H1 (cell line): ENCODE data around the gene SIGLEC14. TPM values are rescaled to one million over a fixed set of nuclear protein-coding genes. Genes with fewer than 3 reads are reported as not detected.
A peak's percentile ranks its signal among the peaks of the same experiment; 100 is the strongest.

Experiments used
- CTCF ChIA-PET: fragments of 300-600 bp; sonication (Branson Sonifier 250); formaldehyde crosslinking; loops from one replicate; lab custom pipeline; 2021; ENCODE audit not compliant: partially characterized antibody; lab: Charles Lee
- POLR2A ChIA-PET: fragments of 300-600 bp; sonication (Branson Sonifier 250); formaldehyde crosslinking; loops from one replicate; lab custom pipeline; 2021; ENCODE audit warnings: inconsistent platforms; ENCODE audit not compliant: partially characterized antibody; lab: Charles Lee
- DNase-seq, 2 experiments: peaks; one replicate each; pipeline versions ENCODE4 v3.0.0 to v3.0.0-alpha.2; 2010 to 2022; ENCODE audit warnings: low spot score in 2 of 2, low read depth in 1 of 2, mixed read lengths in 1 of 2
- FAIRE-seq: peaks from 2 replicates; lab custom pipeline; 2011; peaks lifted over from hg19 to GRCh38; lab: Jason Lieb, UNC
- H2AFZ ChIP-seq: 2 replicates; pipeline ENCODE4 v1.8.1; 2012; ENCODE audit warnings: low read length, inconsistent platforms
- H2AK5ac ChIP-seq: 2 replicates; pipeline ENCODE4 v1.6.1; 2013; ENCODE audit warnings: low read depth, low read length
- H2BK120ac ChIP-seq: replicated peaks from 2 replicates; pipeline ENCODE3; 2013; ENCODE audit warnings: low read depth, low read length, inconsistent platforms
- H2BK12ac ChIP-seq: 2 replicates; pipeline ENCODE4 v1.6.1; 2013; ENCODE audit warnings: low read depth, low read length
- H2BK15ac ChIP-seq: 2 replicates; pipeline ENCODE4 v1.6.1; 2013; ENCODE audit warnings: low read length
- H2BK20ac ChIP-seq: 2 replicates; pipeline ENCODE4 v1.6.1; 2013; ENCODE audit warnings: low read length
- H2BK5ac ChIP-seq: 2 replicates; pipeline ENCODE4 v1.6.1; 2013; ENCODE audit warnings: low read depth, low read length
- H3K14ac ChIP-seq: 2 replicates; pipeline ENCODE4 v1.6.1; 2013; ENCODE audit warnings: inconsistent platforms; ENCODE audit not compliant: insufficient read length
- H3K18ac ChIP-seq: 2 replicates; pipeline ENCODE4 v1.6.1; 2013; ENCODE audit warnings: low read length; ENCODE audit errors: extremely low read depth
- H3K23ac ChIP-seq: 2 replicates; pipeline ENCODE4 v1.6.1; 2013; ENCODE audit warnings: inconsistent platforms; ENCODE audit not compliant: insufficient read length
- H3K23me2 ChIP-seq: 2 replicates; pipeline ENCODE4 v1.6.1; 2013; ENCODE audit warnings: low read depth, low read length
- H3K27ac ChIP-seq: 2 replicates; pipeline ENCODE4 v1.6.1; 2011; ENCODE audit warnings: low read depth, low read length, inconsistent platforms
- H3K27me3 ChIP-seq, 4 experiments: replicated peaks in 1 of 4; 1 replicate in 1 of 4; 2 replicates in 3 of 4; pipeline versions ENCODE4 v1.6.1 to v1.8.1; 2011 to 2013; ENCODE audit warnings: low read length in 3 of 4, mild to moderate bottlenecking in 3 of 4, inconsistent platforms in 2 of 4, mixed read lengths in 2 of 4, moderate library complexity in 1 of 4; ENCODE audit not compliant: control insufficient read depth in 3 of 4, insufficient read depth in 3 of 4; ENCODE audit errors: extremely low read depth in 1 of 4
- H3K36me3 ChIP-seq, 4 experiments: 2 replicates each; pipeline versions ENCODE4 v1.6.1 to v1.8.1; 2011 to 2013; ENCODE audit warnings: mild to moderate bottlenecking in 4 of 4, low read length in 3 of 4, moderate library complexity in 2 of 4, control low read depth in 1 of 4, inconsistent platforms in 1 of 4; ENCODE audit not compliant: insufficient read depth in 4 of 4, control insufficient read depth in 2 of 4
- H3K4ac ChIP-seq: replicated peaks from 2 replicates; pipeline ENCODE3; 2013; ENCODE audit warnings: low read length, low read depth, mixed read lengths, inconsistent platforms; ENCODE audit not compliant: insufficient read length
- H3K4me1 ChIP-seq, 4 experiments: replicated peaks in 1 of 4; 1 replicate in 1 of 4; 2 replicates in 3 of 4; pipeline versions ENCODE4 v1.6.1 to v1.8.1; 2011 to 2013; ENCODE audit warnings: low read length in 3 of 4, inconsistent platforms in 2 of 4, mixed read lengths in 1 of 4; ENCODE audit not compliant: insufficient read depth in 4 of 4, control insufficient read depth in 3 of 4
- H3K4me2 ChIP-seq, 2 experiments: 2 replicates each; pipeline versions ENCODE4 v1.6.1 to v1.8.1; 2011 to 2013; ENCODE audit warnings: low read depth in 2 of 2, low read length in 2 of 2, control low read depth in 1 of 2, inconsistent platforms in 1 of 2, mild to moderate bottlenecking in 1 of 2; ENCODE audit not compliant: insufficient read depth in 1 of 2
- H3K4me3 ChIP-seq, 4 experiments: fragments of 200-600, 300-600 bp in 1 of 4; sonication (generic), shearing (Covaris generic), sonication (Bioruptor Twin) in 1 of 4; 2 replicates each; pipeline versions ENCODE4 v1.5.1 to v1.8.1; 2011 to 2016; ENCODE audit warnings: low read length in 4 of 4, low read depth in 3 of 4, control low read depth in 2 of 4, inconsistent platforms in 2 of 4, mild to moderate bottlenecking in 2 of 4, mixed read lengths in 1 of 4, moderate library complexity in 1 of 4; ENCODE audit not compliant: insufficient read depth in 2 of 4; ENCODE audit errors: extremely low read depth in 1 of 4
- H3K56ac ChIP-seq: replicated peaks from 2 replicates; pipeline ENCODE3; 2013; ENCODE audit warnings: low read depth, mild to moderate bottlenecking, mixed read lengths, low read length, inconsistent platforms; ENCODE audit not compliant: insufficient read length
- H3K79me1 ChIP-seq: 2 replicates; pipeline ENCODE4 v1.6.1; 2013; ENCODE audit warnings: low read depth, low read length, control low read depth
- H3K79me2 ChIP-seq, 2 experiments: 2 replicates each; pipeline versions ENCODE4 v1.6.1 to v1.8.1; 2012 to 2013; ENCODE audit warnings: low read length in 2 of 2, mild to moderate bottlenecking in 2 of 2, inconsistent platforms in 1 of 2; ENCODE audit not compliant: insufficient read depth in 2 of 2, control insufficient read depth in 1 of 2
- H3K9ac ChIP-seq, 4 experiments: replicated peaks in 1 of 4; 1 replicate in 1 of 4; 2 replicates in 3 of 4; pipeline versions ENCODE4 v1.6.1 to v1.8.1; 2011 to 2013; ENCODE audit warnings: low read depth in 3 of 4, low read length in 3 of 4, control low read depth in 2 of 4, mild to moderate bottlenecking in 2 of 4, moderate library complexity in 2 of 4, inconsistent platforms in 1 of 4; ENCODE audit errors: extremely low read depth in 1 of 4
- H3K9me3 ChIP-seq, 2 experiments: 2 replicates each; pipeline versions ENCODE4 v1.6.1 to v1.8.1; 2012 to 2013; ENCODE audit warnings: mild to moderate bottlenecking in 2 of 2, moderate library complexity in 2 of 2, control low read depth in 1 of 2, inconsistent platforms in 1 of 2, low read depth in 1 of 2, low read length in 1 of 2, mixed read lengths in 1 of 2; ENCODE audit not compliant: insufficient read depth in 2 of 2
- H4K20me1 ChIP-seq, 2 experiments: replicated peaks in 1 of 2; 2 replicates each; pipeline versions ENCODE3 to v1.8.1; 2011 to 2013; ENCODE audit warnings: inconsistent platforms in 2 of 2, low read length in 2 of 2, mild to moderate bottlenecking in 1 of 2; ENCODE audit not compliant: insufficient read depth in 2 of 2, control insufficient read depth in 1 of 2
- H4K5ac ChIP-seq: 2 replicates; pipeline ENCODE4 v1.6.1; 2013; ENCODE audit warnings: low read length, low read depth, mixed read lengths, inconsistent platforms; ENCODE audit not compliant: insufficient read length
- H4K8ac ChIP-seq: 2 replicates; pipeline ENCODE4 v1.8.0; 2013; ENCODE audit warnings: mild to moderate bottlenecking, moderate library complexity, low read length, inconsistent platforms; ENCODE audit not compliant: insufficient read depth; ENCODE audit errors: extremely low read depth
- H4K91ac ChIP-seq: replicated peaks from 2 replicates; pipeline ENCODE3; 2013; ENCODE audit warnings: low read length, mixed read lengths, inconsistent platforms; ENCODE audit not compliant: insufficient read length
- CHD2 ChIP-seq: IDR thresholded peaks from 2 replicates; pipeline ENCODE4 v1.6.1; 2012; ENCODE audit warnings: low read length, improper control_type of control experiment
- EP300 ChIP-seq, 2 experiments: IDR thresholded peaks; 1 replicate in 1 of 2; 2 replicates in 1 of 2; pipeline ENCODE4 v1.6.1; 2011 to 2012; ENCODE audit warnings: low read depth in 2 of 2, low read length in 2 of 2, mild to moderate bottlenecking in 2 of 2, borderline replicate concordance in 1 of 2, inconsistent platforms in 1 of 2, moderate library complexity in 1 of 2
- EZH2 ChIP-seq: fragments of 200-600 bp; sonication (generic); IDR thresholded peaks from 2 replicates; pipeline ENCODE4 v1.7.1; 2012; ENCODE audit warnings: low read depth, mild to moderate bottlenecking, moderate library complexity, low read length, inconsistent platforms; ENCODE audit not compliant: severe bottlenecking
- FOSL1 ChIP-seq: IDR thresholded peaks from 2 replicates; pipeline ENCODE4 v1.6.1; 2011; ENCODE audit warnings: mild to moderate bottlenecking, low read depth, low read length, moderate library complexity; ENCODE audit not compliant: insufficient read depth
- HDAC6 ChIP-seq: IDR thresholded peaks from one replicate; pipeline ENCODE4 v1.7.1; 2012; ENCODE audit warnings: low read depth, mild to moderate bottlenecking, inconsistent platforms, low read length, moderate library complexity
- JUN ChIP-seq: IDR thresholded peaks from 2 replicates; pipeline ENCODE4 v1.6.1; 2011; ENCODE audit warnings: low read depth, mild to moderate bottlenecking, improper control_type of control experiment, low read length
- NRF1 ChIP-seq: IDR thresholded peaks from 2 replicates; pipeline ENCODE4 v1.6.1; 2011; ENCODE audit warnings: mild to moderate bottlenecking, low read depth, low read length, improper control_type of control experiment
- POLR2AphosphoS5 ChIP-seq: IDR thresholded peaks from 2 replicates; pipeline ENCODE4 v1.6.1; 2011; ENCODE audit warnings: low read depth, low read length
- TBP ChIP-seq: IDR thresholded peaks from 2 replicates; pipeline ENCODE4 v1.6.1; 2011; ENCODE audit warnings: low read depth, low read length, improper control_type of control experiment
- USF2 ChIP-seq: IDR thresholded peaks from 2 replicates; pipeline ENCODE4 v1.6.1; 2011; ENCODE audit warnings: low read length, improper control_type of control experiment
- WGBS, 2 experiments: shearing (Covaris generic) in 1 of 2; methylation state at CpG; one replicate each; pipeline versions ENCODE4 v1.1.6 to v1.1.7; 2013 to 2015; ENCODE audit warnings: low lambda C conversion rate in 2 of 2, mixed read lengths in 2 of 2, inconsistent platforms in 1 of 2, low coverage in 1 of 2, missing lambda C conversion rate in 1 of 2; ENCODE audit not compliant: insufficient replicate concordance in 2 of 2, insufficient coverage in 1 of 2, insufficient read length in 1 of 2; ENCODE audit errors: extremely low coverage in 1 of 2, missing lambda C conversion rate in 1 of 2; 5-methylcytosine and 5-hydroxymethylcytosine counted together
- polyA plus RNA-seq, 7 experiments: library from polyadenylated mRNA; depleted of rRNA in 3 of 7; stranded (reverse) in 5 of 7; unstranded in 2 of 7; fragments of >200 nt in 5 of 7; fragments of 200-250 nt in 2 of 7; gene quantifications; 1 replicate in 5 of 7; 2 replicates in 1 of 7; 4 replicates in 1 of 7; pipeline versions ENCODE4 v1.2.1 to v1.2.3, GENCODE V29; 2011 to 2013; ENCODE audit warnings: missing spikeins in 2 of 7, mixed read lengths in 2 of 7
- total RNA-seq: library from RNA; stranded (reverse); fragmentation: NEBNext Ultra II Directional; extraction: Animal tissue kit (Norgen Biotek cat#: 25700); gene quantifications from 2 replicates; pipeline ENCODE4 v1.2.1, GENCODE V29; 2021

SIGLEC14 gene
- total and polyA plus RNA-seq, 2 of the 8 experiments (the other 6 are each of a cell fraction or from before 2014, with no cell fraction given): not detected

DNA sequence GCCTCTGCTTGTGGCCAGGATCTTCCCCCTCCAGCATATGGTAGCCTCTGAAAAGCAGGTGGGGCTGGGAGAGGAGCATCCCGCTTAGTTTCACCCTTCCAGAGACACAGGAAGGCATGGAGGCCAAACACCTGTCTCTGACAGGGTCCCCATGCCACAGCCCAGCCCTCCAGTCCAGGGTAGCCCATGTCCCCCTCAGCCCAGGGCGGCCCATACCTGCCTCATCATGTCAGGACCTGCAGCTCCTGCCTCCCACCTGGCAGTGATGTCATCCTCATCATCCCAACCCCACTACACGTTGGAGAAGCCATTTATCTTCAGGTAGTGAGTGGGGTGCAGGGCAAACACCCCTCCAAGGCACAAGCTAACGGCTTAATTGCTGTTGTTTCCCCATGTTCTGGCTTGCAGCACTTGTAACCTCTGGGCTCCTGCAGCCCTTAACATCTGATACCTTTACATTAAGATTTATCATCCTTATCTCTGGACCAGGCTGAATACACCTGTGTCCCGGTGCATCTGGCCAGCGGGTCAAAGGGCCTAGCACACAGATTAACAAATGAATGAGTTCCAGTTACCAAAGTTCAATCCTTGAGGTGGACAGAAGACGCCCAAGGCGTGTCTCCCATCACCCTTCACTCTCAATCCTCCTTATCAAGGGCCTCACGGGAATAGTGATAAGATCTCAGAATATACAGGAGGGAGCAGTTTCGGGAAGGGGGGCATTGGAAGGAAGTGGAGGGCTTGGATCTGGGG lies 53.3 kb downstream of the SIGLEC14 start:
- Histone ChIP-seq H3K4ac (no peak overlapping the region), H2BK5ac (no peak overlapping the region), H4K8ac (peak overlapping the region; percentile 41; the same call in 1 of the 2 replicates), H3K36me3 (peaks cover 0 to under 1% (median 0%) of the 10 kb centered on the region in 4 experiments; a peak in 2 of 8 replicates), H3K79me1 (no peaks in the 10 kb centered on the region), H3K23me2 (peaks cover 9% of the 10 kb centered on the region), H2BK12ac (no peak overlapping the region), H2AFZ (peak overlapping the region; percentile 95; the same call in 1 of the 2 replicates), H2AK5ac (no peak overlapping the region), H4K20me1 (no peaks in the 10 kb centered on the region), H2BK120ac (no peak overlapping the region), H3K79me2 (no peaks in the 10 kb centered on the region), H2BK20ac (no peak overlapping the region), H4K91ac (no peak overlapping the region), H3K9me3 (peaks cover 1 to 7% of the 10 kb centered on the region in 2 experiments; a peak in 2 of 4 replicates), H2BK15ac (no peak overlapping the region), H4K5ac (no peak overlapping the region), H3K4me3 (peak overlapping the region; percentile 72 to 85 (median 76)), H3K4me2 (peak overlapping the region; percentile 86 to 95), H3K14ac (no peak overlapping the region), H3K9ac (peak overlapping the region in 3 of 4 experiments; percentile 25 to 74 (median 34); a peak in 3 of 7 replicates), H3K27me3 (0 out of 7 replicates have a peak, but pooled peaks cover 0 to 2% (median 0%) of the 10 kb centered on the region in 4 experiments), H3K4me1 (peaks cover 0 to 7% (median 4%) of the 10 kb centered on the region in 4 experiments; a peak in 4 of 7 replicates), H3K18ac (no peak overlapping the region), H3K56ac (no peak overlapping the region), H3K27ac (no peak overlapping the region), H3K23ac (no peak overlapping the region)
- DNase-seq: peak in 1 of 2 experiments; percentile 41
- ChIA-PET CTCF (interaction anchor here (4.0 kb wide), 1 partner anchor 14 kb away, joined by 23 read pairs; no protein-coding TSS in a partner anchor), POLR2A (interaction anchor here (2.0 kb wide), 1 partner anchor 10 kb away, joined by 5 read pairs; no protein-coding TSS in a partner anchor)
- no peak for FAIRE-seq
- 64% methylated on average over 10 of the region's 10 CpGs; no CpG with 5 or more reads in 1 of the 2 experiments for WGBS, 2 experiments
- no peak for TF ChIP-seq CHD2
- TF ChIP-seq FOSL1: no peak
- no peak for TF ChIP-seq TBP
- TF ChIP-seq POLR2AphosphoS5: no peak
- TF ChIP-seq EP300 (IDR thresholded peaks at IDR 0.05; ENCODE audit: borderline replicate concordance in 1 of 2, low read depth in 2 of 2, low read length in 2 of 2): no peak
- no peak for TF ChIP-seq HDAC6
- no peak for TF ChIP-seq NRF1
- no peak for TF ChIP-seq EZH2
- no peak for TF ChIP-seq JUN
- TF ChIP-seq USF2: no peak
